HCEC 1CT (cell line): ENCODE results near the gene POLR2E.
"Not testable (repeated sequence)": the region's sequence is repeated elsewhere in the genome, so short reads cannot be mapped to it uniquely, and the experiment has no call there.

Source experiments
- DNase-seq: peaks from one replicate; pipeline ENCODE4 v3.0.0-alpha.2; 2017

Gene POLR2E

GRCh38 chr19:1125601-1126467, 30.7 kb upstream of the POLR2E start:
- no peak for DNase-seq

GRCh38 chr19:1123885-1124677, 28.9 kb upstream of the POLR2E start:
- DNase-seq, result no peak

GRCh38 chr19:1123381-1123780, 28.2 kb upstream of the POLR2E start:
- no peak for DNase-seq

DNA sequence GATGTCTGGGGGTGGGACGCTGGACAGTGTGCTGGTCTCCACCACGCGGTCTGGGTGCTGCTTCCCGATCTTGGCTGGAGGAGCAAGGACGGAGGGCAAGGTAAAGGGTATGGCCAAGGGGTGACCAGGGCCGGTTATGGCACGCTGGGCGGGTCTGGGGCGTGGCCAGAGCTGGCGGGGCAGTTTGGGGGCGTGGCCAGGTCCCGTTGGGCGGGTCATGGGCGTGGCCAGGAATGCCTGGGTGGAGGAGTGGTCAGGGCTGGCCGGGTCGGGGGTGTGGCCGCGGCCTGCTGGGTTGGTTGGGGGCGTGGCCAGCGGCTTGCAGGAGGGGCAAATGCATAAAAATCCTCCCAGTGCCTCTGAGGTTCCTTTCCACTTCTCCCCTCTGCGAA, 27.8 kb upstream of the POLR2E start:
- peak; percentile 59 for DNase-seq

GRCh38 chr19:1122021-1122971, 27.1 kb upstream of the POLR2E start:
- no peak for DNase-seq

DNA sequence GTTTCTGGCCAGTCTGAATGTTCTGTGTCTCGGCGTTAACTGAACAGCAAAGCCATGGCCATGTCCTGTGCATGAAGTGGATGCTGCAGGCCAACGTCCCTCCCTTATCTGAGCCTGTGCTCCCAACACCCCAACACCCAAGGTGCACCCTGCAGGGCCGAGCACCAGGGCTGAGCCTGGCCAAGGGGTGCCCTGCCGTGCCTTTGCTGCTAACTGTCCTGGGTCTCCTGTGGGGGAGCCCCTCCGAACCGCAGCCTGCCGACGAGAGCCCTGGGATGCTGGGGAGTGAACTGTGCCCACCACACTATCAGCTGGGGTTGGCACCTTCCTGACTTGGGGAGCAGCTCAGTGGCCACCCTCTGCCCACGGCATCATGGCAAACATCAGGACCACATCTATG, 26.2 kb upstream of the POLR2E start:
- no peak for DNase-seq

GRCh38 chr19:1119475-1120217, 24.5 kb upstream of the POLR2E start:
- DNase-seq, result no peak

GRCh38 chr19:1118999-1119398, 23.8 kb upstream of the POLR2E start:
- DNase-seq, result no peak

DNA sequence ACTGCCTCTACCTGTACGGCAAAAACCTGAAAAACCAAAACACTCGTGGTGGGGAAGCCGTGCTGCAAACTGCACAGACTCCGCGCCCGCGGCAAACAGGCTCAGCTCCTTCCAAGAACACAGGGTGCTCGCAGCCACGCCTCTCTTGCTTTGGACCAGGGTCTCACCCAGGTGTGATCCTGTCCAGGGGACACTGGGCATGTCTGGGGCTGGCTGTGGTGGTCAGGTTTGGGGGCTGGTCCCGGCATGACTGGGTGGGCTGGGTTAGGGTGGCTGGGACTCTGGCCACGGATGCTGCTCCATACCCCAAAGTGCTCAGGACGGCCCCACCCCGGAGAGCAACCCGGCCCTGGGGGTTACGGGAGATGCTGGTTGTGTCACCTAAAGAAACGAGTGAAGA, 22.5 kb upstream of the POLR2E start:
- DNase-seq, result no peak

DNA sequence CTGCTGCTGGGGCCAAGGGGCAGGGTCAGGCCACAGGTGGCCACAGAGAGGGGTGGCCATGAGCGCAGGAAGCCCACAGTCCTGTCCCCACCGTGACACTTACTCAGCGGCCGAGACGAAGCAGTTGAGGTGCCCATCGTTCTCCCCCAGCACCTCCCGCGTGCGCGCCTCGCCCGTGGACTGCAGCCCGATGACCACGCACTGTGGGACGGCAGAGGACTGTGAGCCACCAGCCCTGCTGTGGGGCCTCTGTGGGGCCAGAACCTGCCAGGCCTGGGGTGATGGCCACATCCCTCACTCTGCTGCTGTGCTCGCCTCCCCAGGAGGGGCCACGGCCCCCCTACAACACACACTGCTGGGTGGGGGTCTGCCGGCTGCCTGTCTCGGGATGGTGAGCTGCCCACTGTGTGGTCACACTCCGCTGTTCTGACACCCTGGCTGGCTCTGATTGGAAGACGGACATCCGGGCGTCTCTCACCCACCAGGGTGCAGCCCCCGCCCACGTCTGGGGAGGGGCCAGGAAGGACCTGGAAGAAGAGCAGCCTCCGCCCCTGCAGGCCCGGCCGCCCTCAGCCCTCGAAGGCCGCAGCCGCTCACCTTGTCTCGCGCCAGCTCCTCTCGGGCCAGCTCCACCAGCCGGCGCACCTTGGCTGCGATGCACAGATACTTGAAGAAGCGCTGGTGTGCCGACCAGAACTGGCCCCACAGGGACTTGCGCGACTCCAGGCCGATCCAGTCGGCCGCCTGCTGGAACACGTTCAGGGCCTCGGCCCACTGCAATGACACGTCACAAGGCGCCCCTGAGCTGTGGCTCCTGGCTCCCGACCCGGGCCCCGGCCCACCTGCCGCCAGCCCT, 21.8 kb upstream of the POLR2E start:
- DNase-seq, result no peak

- DNase-seq, result no peak
Measured at GRCh38 chr19:1115646-1116420, 20.7 kb upstream of the POLR2E start.

DNA sequence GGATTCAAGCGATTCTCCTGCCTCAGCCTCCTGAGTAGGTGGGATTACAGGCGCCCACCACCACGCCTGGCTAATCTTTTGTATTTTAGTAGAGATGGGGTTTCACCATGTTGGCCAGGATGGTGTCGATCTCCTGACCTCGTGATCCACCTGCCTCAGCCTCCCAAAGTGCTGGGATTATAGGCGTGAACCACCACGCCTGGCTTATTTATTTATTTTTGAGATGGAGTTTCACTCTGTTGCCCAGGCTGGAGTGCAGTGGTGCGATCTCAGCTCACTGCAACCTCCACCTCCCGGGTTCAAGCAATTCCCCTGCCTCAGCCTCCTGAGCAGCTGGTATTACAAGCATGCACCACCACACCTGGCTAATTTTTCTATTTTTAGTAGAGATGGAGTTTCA, 19.6 kb upstream of the POLR2E start:
- DNase-seq, result not testable (repeated sequence)

GRCh38 chr19:1113986-1114483, 18.9 kb upstream of the POLR2E start:
- DNase-seq, result no peak

GRCh38 chr19:1113030-1113985, 18.1 kb upstream of the POLR2E start:
- peak; percentile 91 for DNase-seq

- no peak for DNase-seq
Measured at GRCh38 chr19:1112268-1113029, 17.3 kb upstream of the POLR2E start.

GRCh38 chr19:1111641-1112267, 16.6 kb upstream of the POLR2E start:
- no peak for DNase-seq

DNA sequence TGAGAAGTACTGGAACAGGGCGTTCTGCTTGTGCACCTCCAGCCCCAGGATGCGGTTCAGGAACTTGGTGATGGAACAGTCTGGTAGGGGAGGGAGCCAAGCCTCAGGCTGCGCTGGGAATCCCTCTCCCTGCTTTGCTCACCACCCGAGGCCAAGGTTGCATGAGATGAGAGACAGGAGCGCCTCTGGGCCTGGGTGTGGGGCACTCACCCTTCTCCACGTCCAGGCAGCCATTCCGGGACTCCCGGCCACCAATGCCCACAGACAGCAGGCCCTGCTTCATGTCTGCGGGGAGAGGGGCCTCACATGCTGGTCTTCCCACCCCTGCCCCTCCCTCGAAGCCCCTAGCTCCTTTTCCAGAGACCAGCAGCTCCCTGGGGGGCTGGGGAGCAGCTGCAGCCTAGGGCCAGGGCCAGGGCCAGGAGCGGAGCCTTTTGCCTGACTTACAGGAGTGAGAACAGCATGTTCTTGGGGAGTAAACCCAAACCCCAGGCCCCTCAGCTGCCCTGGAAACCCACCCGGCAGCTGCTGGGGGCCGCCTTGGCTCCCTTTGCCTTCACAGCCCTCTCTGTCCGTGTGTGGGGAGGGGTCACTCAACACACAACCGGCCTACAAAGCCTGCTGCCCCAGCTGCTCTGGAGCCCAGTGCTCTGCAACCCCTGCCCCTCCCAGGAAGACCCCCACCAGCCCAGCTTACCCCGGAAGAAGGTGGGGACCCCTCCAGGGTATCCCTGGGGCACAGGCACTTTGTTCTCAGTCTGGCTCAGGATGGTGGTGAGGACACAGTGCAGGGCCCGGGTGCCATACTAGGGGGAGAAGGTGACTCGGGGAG, 15.8 kb upstream of the POLR2E start:
- no peak for DNase-seq
